GM04504 (cell line): Measurements from ENCODE around the gene CCSER1.
"Not testable (repeated sequence)": the region's sequence is repeated elsewhere in the genome, so short reads cannot be mapped to it uniquely, and the experiment has no call there.

Source experiments
- DNase-seq: peaks from one replicate; pipeline ENCODE4 v3.0.0-alpha.2; 2012; ENCODE audit warnings: low read depth

Gene CCSER1

DNA sequence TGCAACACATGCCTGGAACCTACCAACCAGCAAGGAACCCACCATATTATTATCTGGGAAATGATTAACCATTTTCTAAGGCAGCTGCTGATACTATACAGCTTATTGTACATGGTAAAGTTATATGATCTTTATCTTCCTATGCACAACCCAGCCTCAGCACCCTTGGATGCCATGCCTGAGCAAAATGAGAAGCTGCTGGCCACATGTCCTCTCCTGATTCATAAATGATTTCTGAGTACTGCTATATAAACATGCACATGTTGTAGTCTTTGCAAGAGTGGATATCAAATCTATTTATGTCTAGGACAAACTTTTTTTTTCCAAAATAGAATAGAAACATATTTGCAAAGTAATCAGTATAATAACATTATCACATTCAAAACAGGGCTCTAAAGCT, 1043.6 kb downstream of the CCSER1 start:
- no peak for DNase-seq

DNA sequence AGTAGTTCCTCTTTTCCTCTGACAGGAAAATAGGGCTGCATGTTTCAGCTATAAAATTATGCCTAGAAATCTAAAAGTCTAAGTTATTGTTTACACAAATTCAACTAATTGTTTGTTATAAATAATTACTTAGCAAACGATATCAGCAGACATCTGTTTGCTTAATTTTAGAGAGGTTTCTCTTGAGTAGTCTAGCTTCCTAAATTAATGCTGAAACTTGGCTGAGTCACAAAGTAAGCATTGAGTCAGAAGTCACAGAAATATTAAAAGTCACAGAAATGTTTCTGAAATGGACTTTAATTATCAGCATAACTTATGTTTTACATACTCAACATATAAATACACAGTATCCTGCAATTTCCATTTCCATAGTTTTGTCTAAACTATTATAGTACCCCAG, 1044.0 kb downstream of the CCSER1 start:
- DNase-seq, result no peak

DNA sequence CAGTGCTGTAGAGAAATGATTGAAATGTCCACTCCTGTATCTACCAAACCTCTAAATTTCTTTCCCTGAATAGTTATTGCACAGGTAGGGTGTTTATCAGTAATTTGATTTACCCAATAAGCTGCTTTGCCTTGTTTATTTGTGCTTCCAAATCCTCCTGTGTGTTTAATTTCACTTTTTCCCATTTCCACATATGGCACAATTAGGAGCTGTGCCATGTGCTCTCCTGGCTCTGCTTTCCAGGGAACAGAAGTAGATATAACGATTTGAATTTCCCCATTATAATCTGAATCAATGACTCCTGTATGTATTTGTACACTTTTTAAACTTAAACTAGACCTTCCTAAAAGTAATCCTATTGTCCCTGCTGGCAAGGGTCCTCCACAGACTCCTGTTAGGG, 1057.9 kb downstream of the CCSER1 start:
- DNase-seq, result not testable (repeated sequence)

DNA sequence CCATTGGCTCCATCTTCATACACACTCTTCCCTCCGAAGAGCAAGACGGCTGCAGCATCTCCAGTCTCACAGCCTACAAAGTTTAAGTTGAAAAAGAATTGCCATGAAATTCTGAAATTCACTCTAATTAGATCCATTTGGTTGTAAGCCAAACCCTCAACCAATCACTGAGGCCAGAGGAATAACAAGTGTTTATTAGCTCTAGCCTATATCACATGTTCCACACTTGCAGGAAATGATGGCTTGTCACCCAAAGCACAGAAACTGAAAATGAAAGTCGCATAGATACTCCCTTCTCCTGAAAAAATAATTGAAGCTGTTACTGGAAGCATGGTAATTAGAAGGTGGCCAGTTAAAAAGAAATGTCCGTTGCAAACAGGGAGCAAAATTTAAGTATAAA, 1071.8 kb downstream of the CCSER1 start:
- DNase-seq, result no peak

DNA sequence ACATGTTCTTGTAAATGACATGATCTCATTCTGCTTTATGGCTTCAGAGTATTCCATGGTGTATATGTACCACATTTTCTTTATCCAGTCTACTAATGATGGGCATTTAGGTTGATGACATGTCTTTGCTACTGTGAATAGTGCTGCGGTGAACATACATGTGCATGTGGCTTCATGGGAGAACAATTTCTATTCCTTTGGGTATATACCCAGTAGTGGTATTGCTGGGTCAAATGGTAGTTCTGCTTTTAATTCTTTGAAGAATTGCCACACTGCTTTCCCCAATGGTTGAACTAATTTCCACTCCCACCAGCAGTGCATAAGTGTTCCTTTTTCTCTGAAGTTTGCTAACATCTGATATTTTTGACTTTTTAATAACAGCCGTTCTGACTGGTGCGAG, 1080.3 kb downstream of the CCSER1 start:
- no peak for DNase-seq

DNA sequence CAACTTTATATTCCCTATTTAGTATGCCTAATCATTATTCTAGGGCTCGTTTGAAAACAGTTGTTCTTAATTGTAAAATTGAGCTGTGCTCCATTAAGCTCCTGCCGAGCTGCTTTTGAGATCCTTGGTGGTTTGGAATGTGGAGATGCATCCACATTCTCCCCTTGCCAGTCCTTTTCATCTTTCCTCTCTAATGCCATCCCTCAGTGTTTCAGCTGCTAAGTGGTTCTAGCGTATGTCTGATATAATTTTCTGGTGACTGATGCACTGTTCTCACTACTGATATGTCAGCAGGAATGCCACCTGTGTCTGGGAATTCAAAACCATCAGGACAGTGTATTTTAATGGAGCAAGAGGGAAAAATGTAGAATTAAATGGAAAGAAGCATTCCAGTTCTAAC, 1085.0 kb downstream of the CCSER1 start:
- DNase-seq, result no peak

DNA sequence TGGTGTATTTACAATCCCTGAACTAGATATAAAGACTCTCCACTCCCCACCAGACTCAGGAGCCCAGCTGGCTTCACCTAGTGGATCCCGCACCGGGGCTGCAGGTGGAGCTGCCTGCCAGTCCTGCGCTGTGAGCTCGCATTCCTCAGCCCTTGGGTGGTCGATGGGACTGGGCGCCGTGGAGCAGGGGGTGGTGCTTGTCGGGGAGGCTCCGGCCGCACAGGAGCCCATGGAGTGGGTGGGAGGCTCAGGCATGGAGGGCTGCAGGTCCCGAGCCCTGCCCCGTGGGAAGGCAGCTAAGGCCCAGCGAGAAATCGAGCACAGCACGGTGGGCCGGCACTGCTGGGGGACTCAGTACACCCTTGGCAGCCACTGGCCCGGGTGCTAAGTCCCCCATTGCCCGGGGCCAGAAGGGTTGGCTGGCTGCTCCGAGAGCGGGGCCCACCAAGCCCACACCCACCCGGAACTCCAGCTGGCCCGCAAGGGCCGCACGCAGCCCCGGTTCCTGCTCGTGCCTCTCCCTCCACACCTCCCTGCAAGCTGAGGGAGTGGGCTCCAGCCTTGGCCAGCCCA, 1090.7 kb downstream of the CCSER1 start:
- DNase-seq, result not testable (repeated sequence)

DNA sequence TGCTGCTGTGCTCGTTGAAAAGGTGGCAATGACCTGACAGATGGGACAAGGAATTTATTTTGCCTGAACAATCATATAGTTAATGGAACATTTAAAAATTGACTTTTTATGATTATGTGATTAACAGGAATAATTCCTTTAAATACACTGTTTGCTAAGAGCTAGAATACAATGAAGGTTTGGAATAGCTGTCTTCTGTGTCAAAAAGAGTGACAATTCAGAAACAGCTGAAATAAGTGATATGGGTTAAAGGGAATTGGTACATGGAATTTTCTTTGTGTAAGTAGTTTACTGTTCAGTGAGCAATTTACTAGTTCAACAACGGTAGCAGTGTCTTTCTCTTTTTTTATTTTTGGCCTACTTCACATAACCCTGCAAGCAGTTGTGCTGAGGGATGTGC, 1093.1 kb downstream of the CCSER1 start:
- DNase-seq, result no peak

DNA sequence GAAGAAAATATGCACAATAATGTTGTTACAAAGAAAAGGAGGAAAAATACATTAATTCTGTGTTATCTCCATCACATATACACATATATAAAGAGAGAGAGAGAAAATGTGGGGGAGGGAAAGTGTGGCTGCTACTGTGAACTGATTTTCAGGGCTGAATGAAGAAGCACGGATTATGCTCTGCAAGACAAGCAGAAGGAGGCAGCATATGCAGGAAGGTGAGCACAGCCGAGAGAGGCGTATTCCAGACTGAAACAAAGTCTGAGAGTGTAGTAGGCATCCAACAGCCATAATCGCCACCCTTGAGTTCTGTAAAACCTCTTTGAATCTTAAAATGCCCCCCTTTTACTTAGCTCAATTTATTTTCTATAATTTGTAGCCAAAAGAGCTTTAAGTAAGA, 1094.8 kb downstream of the CCSER1 start:
- no peak for DNase-seq

DNA sequence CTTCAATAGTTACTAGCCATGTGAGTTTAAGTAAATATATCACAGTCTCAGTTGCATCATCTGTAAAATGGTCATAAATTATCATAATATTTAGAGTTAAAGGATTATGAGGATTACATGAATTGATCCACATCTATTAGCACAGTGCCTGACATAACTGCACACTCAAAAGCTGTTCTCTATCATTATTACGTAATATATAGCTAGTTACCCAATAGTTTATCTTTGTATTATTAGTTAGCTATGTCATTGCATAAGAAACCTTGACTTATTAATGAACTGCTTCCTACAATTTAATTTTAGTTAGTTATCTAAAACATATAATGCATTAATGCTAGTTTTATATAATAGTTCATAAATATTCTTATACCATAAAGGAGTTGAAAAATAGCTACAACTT, 1099.7 kb downstream of the CCSER1 start:
- DNase-seq, result no peak

DNA sequence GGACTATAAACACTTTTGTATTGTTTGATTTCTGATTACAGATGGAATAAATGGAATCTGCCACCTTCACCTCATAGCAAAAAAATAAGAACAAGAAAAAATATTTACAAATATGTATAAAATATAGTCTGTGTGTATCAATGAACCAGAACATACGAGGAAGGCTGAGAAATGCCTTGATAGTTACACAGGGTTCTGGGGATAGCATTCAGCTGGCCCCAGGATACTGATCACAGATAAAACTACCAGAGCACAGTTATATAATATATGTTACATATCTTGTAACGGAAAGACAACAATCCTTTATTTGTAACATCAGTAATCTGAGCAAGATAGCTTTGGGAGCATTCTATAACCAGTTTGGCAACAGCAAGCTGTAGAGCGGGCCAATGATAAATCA, 1101.5 kb downstream of the CCSER1 start:
- no peak for DNase-seq

DNA sequence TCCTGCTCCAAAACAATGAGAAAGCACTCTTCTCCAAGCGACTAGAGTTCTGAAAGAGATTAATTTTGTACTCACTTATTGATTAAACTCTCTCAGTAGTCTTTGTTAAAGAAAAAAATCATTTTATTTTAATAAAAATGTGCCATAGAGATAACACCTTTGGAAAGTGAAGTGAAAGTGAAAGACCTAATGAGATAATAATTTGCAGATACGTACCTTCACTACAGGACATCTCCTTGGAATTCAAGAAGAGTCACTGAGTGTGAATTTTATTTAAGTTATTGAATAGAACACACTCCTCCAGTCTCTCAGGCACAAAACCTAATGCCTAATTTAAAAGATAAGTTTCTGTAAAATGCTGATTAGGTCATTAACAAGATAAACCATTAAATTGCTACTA, 1106.0 kb downstream of the CCSER1 start:
- DNase-seq, result no peak

DNA sequence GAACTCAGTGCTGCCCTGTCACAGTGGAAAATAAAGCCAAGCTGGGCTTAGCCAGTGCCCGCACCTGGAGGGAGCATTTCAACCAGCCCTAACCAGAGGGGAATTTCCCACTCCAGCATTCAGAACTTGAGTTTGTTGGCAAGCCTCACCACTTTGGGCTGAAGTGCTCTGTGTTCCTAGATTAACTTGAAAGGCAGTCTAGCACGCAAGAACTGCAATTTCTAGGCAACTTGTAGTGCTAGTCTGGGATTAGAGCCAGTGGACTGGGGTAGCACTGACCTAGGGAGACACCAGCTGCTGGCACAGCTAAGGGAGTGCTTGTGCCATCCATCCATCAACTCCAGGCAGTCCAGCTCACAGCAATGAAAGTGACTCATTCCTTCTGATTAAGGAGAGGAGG, 1115.9 kb downstream of the CCSER1 start:
- DNase-seq, result no peak

DNA sequence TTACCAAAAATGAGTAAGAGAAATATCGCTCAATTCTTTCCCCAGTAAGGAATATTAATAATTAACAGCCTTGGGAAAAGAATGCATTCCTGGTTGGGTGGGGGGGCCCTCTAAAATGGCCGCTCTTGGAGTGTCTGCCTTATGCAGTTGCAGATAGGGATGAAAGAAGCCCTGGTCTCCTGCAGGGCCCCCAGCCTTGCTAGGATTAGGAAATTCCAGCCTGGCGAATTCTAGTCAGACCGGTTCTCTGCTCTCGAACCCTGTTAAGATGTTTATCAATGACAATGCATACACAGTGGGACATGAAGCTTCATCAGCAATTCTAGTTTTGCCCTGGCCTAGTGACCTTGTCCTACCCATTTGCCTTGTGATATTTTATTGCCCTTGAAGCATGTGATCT, 1128.8 kb downstream of the CCSER1 start:
- DNase-seq, result no peak

DNA sequence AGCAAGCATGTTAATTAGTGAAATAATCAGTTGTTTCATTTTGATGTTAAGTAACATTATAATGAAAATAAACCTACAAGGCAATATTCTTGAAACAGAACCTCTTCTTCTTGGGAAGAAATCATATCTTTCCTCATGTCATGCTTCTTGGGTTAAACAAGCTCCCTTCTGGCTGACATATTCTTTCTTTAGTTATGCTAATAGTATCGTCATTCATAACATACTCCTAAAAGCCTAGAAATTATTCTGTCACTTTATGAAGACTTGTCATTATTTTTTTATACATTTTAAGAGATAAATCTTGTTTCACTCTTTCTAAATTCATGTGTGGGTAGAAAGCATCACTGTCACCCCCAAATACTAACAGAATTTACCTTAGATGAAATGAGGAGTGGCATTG, 1129.6 kb downstream of the CCSER1 start:
- DNase-seq, result no peak

DNA sequence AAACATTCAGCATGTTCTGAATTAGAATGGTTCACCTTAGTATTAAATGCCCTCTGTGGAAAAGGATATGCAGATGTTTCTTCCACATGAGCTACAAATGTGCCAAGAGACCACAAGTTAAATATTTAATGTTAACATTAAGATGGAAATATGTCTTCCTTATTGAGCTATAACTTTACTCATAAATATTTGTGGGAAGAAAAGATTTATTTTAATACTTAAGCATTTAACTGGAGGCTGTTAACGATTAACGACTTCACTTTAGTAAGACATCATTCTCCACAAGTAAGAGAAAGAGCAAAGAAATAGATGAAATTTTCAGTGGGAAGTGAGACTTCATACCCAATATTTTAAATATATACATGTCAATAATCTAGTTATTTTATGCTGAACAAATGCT, 1130.5 kb downstream of the CCSER1 start:
- no peak for DNase-seq

DNA sequence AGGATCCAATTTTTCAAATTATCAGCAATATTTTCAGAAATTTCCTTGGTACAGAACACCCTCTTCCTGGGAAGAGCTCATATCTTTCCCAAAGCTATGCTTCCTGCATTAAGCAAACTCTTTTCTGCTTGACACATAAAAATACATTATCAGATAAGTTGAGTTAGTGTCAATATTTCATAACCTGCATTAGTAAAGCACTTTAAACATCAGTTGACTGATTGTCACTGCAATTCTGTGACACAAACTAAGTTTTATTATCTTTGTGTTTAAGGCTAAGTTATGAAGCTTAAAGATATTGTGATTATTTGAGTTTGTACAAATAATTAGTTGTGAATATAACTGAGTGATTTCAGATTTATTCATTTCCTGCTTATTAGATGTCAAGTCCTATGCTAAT, 1131.1 kb downstream of the CCSER1 start:
- DNase-seq, result no peak

DNA sequence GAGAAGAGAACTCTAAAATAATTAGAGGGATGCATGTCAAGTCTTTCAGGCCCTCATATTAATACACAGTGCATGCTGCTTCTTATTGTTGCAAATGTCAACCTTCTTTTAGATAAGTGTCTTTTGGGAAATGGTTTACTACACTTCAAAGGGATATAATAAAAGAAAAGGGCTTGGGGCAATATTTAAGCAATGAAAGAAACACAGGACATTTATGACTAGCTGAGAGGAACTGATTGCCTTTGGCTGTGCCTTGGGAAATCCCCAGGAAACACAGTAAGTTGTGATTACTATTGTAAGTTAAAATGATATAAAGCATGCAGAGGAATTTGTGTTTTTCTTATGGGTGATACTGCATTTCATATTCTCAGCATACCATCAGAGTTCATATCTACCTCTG, 1140.3 kb downstream of the CCSER1 start:
- no peak for DNase-seq

DNA sequence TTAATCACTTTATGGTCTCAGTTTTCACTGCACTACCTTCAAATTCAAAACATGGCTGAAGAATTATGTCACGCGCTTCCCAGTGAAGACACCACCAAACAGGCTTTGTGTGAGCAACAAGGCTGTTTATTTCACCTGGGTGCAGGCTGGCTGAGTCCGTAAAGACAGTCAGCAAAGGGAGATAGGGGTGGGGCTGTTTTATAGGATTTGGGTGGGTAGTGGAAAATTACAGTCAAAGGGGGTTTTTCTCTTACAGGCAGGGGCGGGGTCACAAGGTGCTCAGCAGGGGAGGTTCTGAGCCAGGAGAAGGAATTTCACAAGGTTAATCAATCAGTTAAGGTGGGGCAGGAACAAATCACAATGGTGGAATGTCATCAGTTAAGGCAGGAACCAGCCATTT, 1141.3 kb downstream of the CCSER1 start:
- DNase-seq, result not testable (repeated sequence)

DNA sequence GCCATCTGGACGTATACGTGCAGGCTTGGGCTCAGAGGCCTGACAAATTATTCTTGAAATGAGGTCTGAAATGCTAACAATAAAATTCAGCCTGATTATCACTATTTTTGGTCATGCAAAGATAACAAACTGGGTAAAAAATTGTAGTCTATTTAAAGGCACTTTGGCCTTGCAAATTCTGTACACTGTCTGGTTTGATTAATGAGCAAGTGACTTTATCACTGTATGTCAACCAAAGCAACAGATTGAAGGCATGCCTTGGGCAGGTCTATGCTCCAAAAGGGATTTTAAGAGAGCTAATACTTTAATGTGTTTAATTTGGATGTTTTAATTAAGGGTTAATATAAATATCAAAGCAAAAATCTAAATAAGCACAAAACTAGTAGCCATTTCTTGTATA, 1141.7 kb downstream of the CCSER1 start:
- no peak for DNase-seq

DNA sequence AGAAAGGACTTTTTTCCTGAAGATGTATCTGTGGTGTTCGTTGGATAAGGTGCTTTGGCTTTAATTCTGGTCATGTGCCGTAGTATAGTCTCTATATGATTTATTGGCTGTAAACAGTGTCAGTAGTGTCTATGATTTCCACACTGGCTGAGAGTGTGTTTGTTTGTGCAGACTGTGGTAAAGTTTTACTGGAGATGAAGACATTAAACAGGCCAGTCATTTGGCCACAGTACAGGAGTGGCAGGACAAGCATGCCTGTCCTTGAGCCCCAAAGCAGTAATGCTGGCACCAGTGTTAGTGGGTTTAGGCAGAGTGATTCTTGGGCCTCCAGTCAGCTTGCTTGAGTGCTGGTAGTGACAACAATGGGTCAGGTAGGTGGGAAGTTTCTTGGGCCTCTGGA, 1152.7 kb downstream of the CCSER1 start:
- no peak for DNase-seq

DNA sequence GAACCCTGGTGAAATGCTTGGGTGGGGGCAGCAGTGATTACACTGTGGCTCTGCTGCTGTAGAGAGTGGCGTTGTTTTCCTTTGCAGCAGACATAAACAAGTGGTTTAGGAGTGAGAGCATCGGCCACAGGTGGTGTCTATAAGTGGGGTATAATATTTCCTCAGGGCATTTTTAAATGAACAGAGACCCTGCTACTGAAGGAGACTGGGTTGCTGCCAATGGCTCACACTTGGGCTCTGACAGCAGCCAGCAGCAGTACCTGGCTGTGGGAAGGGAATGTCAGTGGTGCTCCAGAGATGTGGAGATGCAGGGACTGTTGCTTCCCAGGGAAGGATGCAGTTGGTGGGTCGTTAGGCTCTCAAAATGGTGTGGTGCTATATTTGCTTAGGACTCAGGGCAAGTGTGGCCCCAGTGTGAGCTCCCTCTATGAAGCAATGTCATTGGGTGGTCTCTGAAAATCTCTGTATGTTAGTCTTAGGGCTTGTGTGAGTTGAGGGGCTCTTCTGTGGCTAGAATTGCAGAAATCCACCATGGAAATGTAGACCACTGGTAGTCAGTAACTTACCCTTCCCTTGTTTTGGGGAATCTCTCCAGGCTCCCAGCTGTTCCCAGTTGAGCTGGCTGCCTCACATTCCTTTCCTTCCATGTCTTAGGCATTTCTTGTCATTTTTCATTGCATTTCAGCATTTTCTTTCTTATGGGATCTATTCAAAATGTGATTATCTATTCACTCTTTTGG, 1153.5 kb downstream of the CCSER1 start:
- no peak for DNase-seq

DNA sequence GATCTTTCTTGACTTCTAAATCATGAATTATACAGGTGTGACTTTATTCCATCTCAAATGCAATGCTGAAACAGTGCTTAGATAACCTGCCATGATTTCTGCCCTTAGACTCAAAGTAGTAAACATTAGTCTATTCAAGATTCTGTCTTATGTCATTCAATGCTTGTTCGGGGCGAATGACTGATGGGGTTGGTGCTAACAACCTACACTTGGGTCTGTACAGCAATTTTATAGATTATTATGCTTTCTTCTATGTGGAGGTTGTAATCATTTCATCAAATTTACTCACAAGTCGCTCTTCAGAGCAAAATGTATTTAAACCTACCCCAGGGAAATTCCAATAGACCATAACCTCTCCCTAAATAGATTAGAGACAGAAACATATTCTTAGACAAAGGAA, 1155.0 kb downstream of the CCSER1 start:
- no peak for DNase-seq

DNA sequence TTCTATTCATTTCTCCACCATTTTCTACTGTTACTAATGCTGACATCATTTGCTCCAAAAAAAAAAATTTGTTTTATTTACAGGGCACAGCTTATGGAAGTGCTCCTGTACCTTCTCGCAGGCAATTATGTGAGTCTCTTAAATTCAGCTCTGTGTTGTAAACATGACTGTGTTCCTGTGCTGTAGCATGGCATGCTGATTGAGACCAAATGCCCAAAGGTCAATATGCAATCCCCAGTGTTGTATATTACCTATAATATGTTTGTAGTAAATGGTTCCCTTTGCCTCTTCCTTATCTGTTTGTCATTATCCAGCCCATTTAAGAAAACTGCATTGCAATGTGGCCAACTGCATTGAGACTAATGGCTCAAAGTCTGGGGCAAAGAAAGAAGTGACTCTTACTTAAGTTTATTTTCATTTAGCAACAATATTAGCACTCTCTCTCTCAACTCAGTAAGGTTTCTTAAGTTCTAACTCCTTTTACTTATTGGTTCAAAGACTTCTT, 1156.6 kb downstream of the CCSER1 start:
- no peak for DNase-seq
